Neural crest cell (in vitro differentiated cells): Measurements from ENCODE around the gene SETX. TPM values are rescaled to one million over a fixed set of nuclear protein-coding genes. Genes with fewer than 3 reads are reported as not detected.

ENCODE experiments used
- DNase-seq: peaks from one replicate; pipeline ENCODE4 v3.0.0; 2021; ENCODE audit warnings: low read depth, mixed read lengths, low spot score
- H3K27ac Mint-ChIP-seq: one replicate; pipeline ENCODE4 v1.8.0; 2021; ENCODE audit warnings: mild to moderate bottlenecking, mixed read lengths; ENCODE audit not compliant: unreplicated experiment
- H3K27me3 Mint-ChIP-seq: 2 replicates; pipeline ENCODE4 v1.8.0; 2021; ENCODE audit warnings: low read depth, mild to moderate bottlenecking, mixed read lengths
- H3K36me3 Mint-ChIP-seq: 2 replicates; pipeline ENCODE4 v1.8.0; 2021; ENCODE audit warnings: low read depth, mild to moderate bottlenecking, mixed read lengths
- H3K4me1 Mint-ChIP-seq: 2 replicates; pipeline ENCODE4 v1.8.0; 2021; ENCODE audit warnings: mixed read lengths
- H3K4me3 Mint-ChIP-seq: one replicate; pipeline ENCODE4 v1.8.0; 2021; ENCODE audit warnings: mild to moderate bottlenecking, mixed read lengths
- H3K9me3 Mint-ChIP-seq: 2 replicates; pipeline ENCODE4 v1.8.0; 2021; ENCODE audit warnings: mixed read lengths
- CTCF ChIP-seq: fragments of 200-600 bp; sonication (generic); conservative IDR thresholded peaks from 2 replicates; pipeline ENCODE4 v1.5.0; 2021; ENCODE audit warnings: antibody characterized with exemption, mild to moderate bottlenecking
- total RNA-seq: library from RNA; stranded (reverse); gene quantifications from 2 replicates; pipeline ENCODE4 v1.2.1, GENCODE V29; 2021

The SETX gene
- total RNA-seq, 1 donor from 2014 or later, result 43.0 TPM

GRCh38 chr9:132367613-132368313 is 13.0 kb upstream of the SETX start:
- no peak for DNase-seq
- Mint-ChIP-seq H3K9me3 (no peaks in the 10 kb centered on the region), H3K4me3 (no peak overlapping the region), H3K36me3 (no peaks in the 10 kb centered on the region), H3K4me1 (peaks cover 5% of the 10 kb centered on the region), H3K27me3 (no peaks in the 10 kb centered on the region), H3K27ac (peak overlapping the region; percentile 39)
- no peak for TF ChIP-seq CTCF

- Mint-ChIP-seq H3K4me3 (no peak overlapping the region), H3K9me3 (no peaks in the 10 kb centered on the region), H3K4me1 (no peaks in the 10 kb centered on the region), H3K27ac (no peak overlapping the region), H3K27me3 (no peaks in the 10 kb centered on the region), H3K36me3 (no peaks in the 10 kb centered on the region)
- DNase-seq, result no peak
- no peak for TF ChIP-seq CTCF
Observed at GRCh38 chr9:132366481-132366880, 11.7 kb upstream of the SETX start.

- no peak overlapping the region for H3K4me3 Mint-ChIP-seq
- H3K4me1 Mint-ChIP-seq, result no peaks in the 10 kb centered on the region
- no peak for DNase-seq
- H3K36me3 Mint-ChIP-seq, result no peaks in the 10 kb centered on the region
- no peaks in the 10 kb centered on the region for H3K27me3 Mint-ChIP-seq
- no peak for TF ChIP-seq CTCF
- H3K9me3 Mint-ChIP-seq, result no peaks in the 10 kb centered on the region
- H3K27ac Mint-ChIP-seq, result no peak overlapping the region
Observed at GRCh38 chr9:132365986-132366385, 11.2 kb upstream of the SETX start.

GRCh38 chr9:132364068-132364467 is 9.3 kb upstream of the SETX start:
- Mint-ChIP-seq H3K27me3 (no peaks in the 10 kb centered on the region), H3K9me3 (no peaks in the 10 kb centered on the region), H3K27ac (no peak overlapping the region), H3K4me3 (no peak overlapping the region), H3K36me3 (no peaks in the 10 kb centered on the region), H3K4me1 (no peaks in the 10 kb centered on the region)
- DNase-seq, result no peak
- TF ChIP-seq CTCF, result no peak

GRCh38 chr9:132357764-132358163 is 3.0 kb upstream of the SETX start:
- peaks cover 4% of the 10 kb centered on the region for H3K36me3 Mint-ChIP-seq
- peaks cover 14% of the 10 kb centered on the region for H3K4me1 Mint-ChIP-seq

More at GRCh38 chr9:132357764-132358163, 3.0 kb upstream of the SETX start:
- DNase-seq, result no peak
- Mint-ChIP-seq H3K27me3 (peaks cover 2% of the 10 kb centered on the region), H3K9me3 (no peaks in the 10 kb centered on the region), H3K4me3 (no peak overlapping the region), H3K27ac (no peak overlapping the region)
- TF ChIP-seq CTCF, result no peak
